K562 (cell line): Measurements from ENCODE around the gene PTCRA. TPM values are rescaled to one million over a fixed set of nuclear protein-coding genes. Genes with fewer than 3 reads are reported as not detected.

ENCODE experiments used
- CAMTA2 ChIP-seq: fragments of 250-450 bp; sonication (Bioruptor Pico); conservative IDR thresholded peaks from 2 replicates; pipeline ENCODE4 v1.5.1; 2022
- ETV6 ChIP-seq, 3 experiments: fragments of 150-350 bp in 1 of 3; sonication (generic) in 1 of 3; formaldehyde crosslinking in 1 of 3; IDR thresholded peaks; 2 replicates each; pipeline versions ENCODE4 v1.6.1 to v1.8.0; 2014 to 2022; ENCODE audit warnings: borderline replicate concordance in 2 of 3, low read depth in 2 of 3, antibody characterized with exemption in 1 of 3, low read length in 1 of 3, mild to moderate bottlenecking in 1 of 3, missing genetic modification reagents in 1 of 3
- HEY1 ChIP-seq: fragments of 250-450 bp; sonication (Bioruptor Pico); IDR thresholded peaks from 2 replicates; pipeline ENCODE4 v1.5.0; 2020; ENCODE audit warnings: mild to moderate bottlenecking, moderate library complexity, borderline replicate concordance
- MYBL2 ChIP-seq, 2 experiments: fragments of 450-650 bp in 1 of 2; sonication (generic) in 1 of 2; formaldehyde crosslinking in 1 of 2; IDR thresholded peaks; 2 replicates each; pipeline versions ENCODE4 v1.6.1 to v1.8.1; 2017 to 2022; ENCODE audit warnings: borderline replicate concordance in 1 of 2, inconsistent platforms in 1 of 2, low read depth in 1 of 2, mild to moderate bottlenecking in 1 of 2, missing genetic modification reagents in 1 of 2, moderate library complexity in 1 of 2
- NFIX ChIP-seq: fragments of 250-450 bp; sonication (Bioruptor Pico); IDR thresholded peaks from 2 replicates; pipeline ENCODE4 v1.4.0; 2020; ENCODE audit warnings: low read depth, mild to moderate bottlenecking, moderate library complexity
- RBM15 ChIP-seq: fragments of 200-400 bp; formaldehyde crosslinking; IDR thresholded peaks from 2 replicates; pipeline ENCODE4 v1.6.1; 2018; ENCODE audit warnings: mild to moderate bottlenecking, low read length, moderate library complexity; ENCODE audit not compliant: insufficient read depth
- RBM22 ChIP-seq: fragments of 200-400 bp; formaldehyde crosslinking; IDR thresholded peaks from 2 replicates; pipeline ENCODE4 v1.6.1; 2018; ENCODE audit warnings: low read length, low read depth; ENCODE audit not compliant: poor library complexity, severe bottlenecking
- SNAPC5 ChIP-seq: fragments of 250-450 bp; sonication (Bioruptor Pico); IDR thresholded peaks from 2 replicates; pipeline ENCODE4 v1.8.0; 2021; ENCODE audit warnings: moderate library complexity, mild to moderate bottlenecking, inconsistent platforms
- ZBTB26 ChIP-seq: fragments of 450-650 bp; formaldehyde crosslinking; IDR thresholded peaks from 2 replicates; pipeline ENCODE4 v1.4.0; 2022; ENCODE audit warnings: missing genetic modification characterization
- ZBTB33 ChIP-seq: sonication (generic); formaldehyde crosslinking; IDR thresholded peaks from 2 replicates; pipeline ENCODE4 v1.8.1; 2023; ENCODE audit warnings: mild to moderate bottlenecking, missing genetic modification reagents
- ZNF436 ChIP-seq: fragments of 250-450, 450-650 bp; sonication (Bioruptor Pico); formaldehyde crosslinking; IDR thresholded peaks from 2 replicates; pipeline ENCODE4 v1.7.0; 2020; ENCODE audit warnings: mild to moderate bottlenecking
- ZNF707 ChIP-seq: fragments of 250-450 bp; sonication (Bioruptor Pico); conservative IDR thresholded peaks from 2 replicates; pipeline ENCODE4 v1.8.0; 2022; ENCODE audit warnings: inconsistent platforms, mild to moderate bottlenecking, moderate library complexity
- polyA plus RNA-seq, 8 experiments: library from polyadenylated mRNA; depleted of rRNA in 4 of 8; stranded (reverse) in 5 of 8; unstranded in 3 of 8; fragments of >200 nt; fragmentation: Nextera tagmentation in 2 of 8; fragmentation: Illumina TruSeq in 1 of 8; extraction: Ambion mirVana in 2 of 8; extraction: Trizol in 1 of 8; gene quantifications; 2 replicates each; pipeline versions ENCODE4 v1.2.1 to v1.2.3, GENCODE V29; 2011 to 2014; ENCODE audit warnings: inconsistent platforms in 1 of 8, missing spikeins in 1 of 8
- total RNA-seq, 7 experiments: library from RNA; depleted of rRNA in 6 of 7; stranded (reverse); fragments of >200 nt in 6 of 7; fragmentation: Illumina TruSeq in 2 of 7; extraction: Trizol in 2 of 7; gene quantifications; 2 replicates each; pipeline versions ENCODE4 v1.2.1 to v1.2.3, GENCODE V29; 2011 to 2021; ENCODE audit warnings: low replicate concordance in 1 of 7

PTCRA gene
- total and polyA plus RNA-seq, 9 of the 15 experiments (the other 6 are each of a cell fraction or from before 2014, with no cell fraction given) = 0.21 TPM; not detected in 8

GRCh38 chr6:42936398-42936797 lies 20.5 kb downstream of the PTCRA start (continued):
- TF ChIP-seq RBM22 = no peak
- TF ChIP-seq RBM15 = no peak
- TF ChIP-seq MYBL2 (IDR thresholded peaks at IDR 0.05; ENCODE audit: low read depth) = no peak
- TF ChIP-seq MYBL2 (CRISPR knock-in tag; IDR thresholded peaks at IDR 0.05; ENCODE audit: borderline replicate concordance) = no peak
- TF ChIP-seq ZNF707 (CRISPR knock-in tag) = no peak
- no peak for TF ChIP-seq NFIX (CRISPR knock-in tag)
- no peak for TF ChIP-seq ZBTB33
- TF ChIP-seq HEY1 (CRISPR knock-in tag) = no peak
- TF ChIP-seq ZBTB26 (CRISPR knock-in tag) = no peak
- TF ChIP-seq ETV6 (IDR thresholded peaks at IDR 0.05; ENCODE audit: borderline replicate concordance in 1 of 2, low read depth in 2 of 2, low read length in 1 of 2) = no peak
- TF ChIP-seq ETV6 (CRISPR knock-in tag; IDR thresholded peaks at IDR 0.05; ENCODE audit: borderline replicate concordance) = no peak
- TF ChIP-seq CAMTA2 (CRISPR knock-in tag) = no peak
- TF ChIP-seq SNAPC5 (CRISPR knock-in tag) = no peak
- TF ChIP-seq ZNF436 (CRISPR knock-in tag) = no peak
- TF ChIP-seq, all 486 proteins: peak for 0
